ENCODE results near the gene MAPK11. TPM values are rescaled to one million over a fixed set of nuclear protein-coding genes. Genes with fewer than 3 reads are reported as not detected.

Gene MAPK11
- total RNA-seq, 1 experiment from 2014 or later: 19.3 TPM

DNA sequence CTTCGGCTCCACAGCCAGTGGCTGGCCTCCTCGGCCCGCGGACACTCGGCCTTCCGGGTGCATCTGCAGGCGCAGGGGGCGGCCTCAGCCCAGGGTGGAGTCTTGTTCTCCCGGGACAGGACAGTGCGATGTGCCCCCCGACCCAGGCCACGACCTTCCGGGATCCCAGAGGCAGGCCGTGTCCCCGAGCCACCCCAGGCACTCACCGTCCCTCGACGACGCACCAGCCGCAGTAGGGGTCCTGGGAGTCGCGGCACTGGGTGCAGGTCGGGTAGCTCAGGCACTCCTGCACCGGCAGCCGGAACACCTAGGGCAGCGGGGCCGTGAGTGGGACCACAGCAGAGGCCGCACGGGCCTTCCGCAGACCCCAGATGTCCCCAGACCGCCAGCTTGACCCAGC lies 17.6 kb upstream of the MAPK11 start:
- ChIA-PET CTCF (no interaction called here), POLR2A (no interaction called here), RAD21 (ENCODE audit: low non-redundant PET in 1 of 2, low total read pairs in 2 of 2, uncharacterized antibody in 2 of 2, unreplicated experiment in 2 of 2) (no interaction called here)
- no peak overlapping the region for H3K9ac ChIP-seq (ENCODE audit: low read length)
- H3K4me1 ChIP-seq (ENCODE audit: control insufficient read depth in 1 of 2, insufficient read depth in 2 of 2, low read length in 2 of 2): peaks cover 13 to 16% of the 10 kb centered on the region in 2 experiments
- no peaks in the 10 kb centered on the region for H3K27me3 ChIP-seq (ENCODE audit: insufficient read depth, low read length)
- peak overlapping the region; percentile 33; the same call in 1 of the 2 replicates for H3K27ac ChIP-seq (ENCODE audit: low read depth, low read length)
- H3K79me2 ChIP-seq (ENCODE audit: insufficient read depth, low read length): peaks cover 60% of the 10 kb centered on the region
- H3K9me3 ChIP-seq (ENCODE audit: control insufficient read depth in 1 of 2, insufficient read depth in 1 of 2, low read depth in 1 of 2, low read length in 2 of 2): no peaks in the 10 kb centered on the region
- TF ChIP-seq YY1 (IDR thresholded peaks at IDR 0.05; ENCODE audit: extremely low read depth, insufficient replicate concordance, low read depth, low read length): no peak
- TF ChIP-seq, protein P1, sequence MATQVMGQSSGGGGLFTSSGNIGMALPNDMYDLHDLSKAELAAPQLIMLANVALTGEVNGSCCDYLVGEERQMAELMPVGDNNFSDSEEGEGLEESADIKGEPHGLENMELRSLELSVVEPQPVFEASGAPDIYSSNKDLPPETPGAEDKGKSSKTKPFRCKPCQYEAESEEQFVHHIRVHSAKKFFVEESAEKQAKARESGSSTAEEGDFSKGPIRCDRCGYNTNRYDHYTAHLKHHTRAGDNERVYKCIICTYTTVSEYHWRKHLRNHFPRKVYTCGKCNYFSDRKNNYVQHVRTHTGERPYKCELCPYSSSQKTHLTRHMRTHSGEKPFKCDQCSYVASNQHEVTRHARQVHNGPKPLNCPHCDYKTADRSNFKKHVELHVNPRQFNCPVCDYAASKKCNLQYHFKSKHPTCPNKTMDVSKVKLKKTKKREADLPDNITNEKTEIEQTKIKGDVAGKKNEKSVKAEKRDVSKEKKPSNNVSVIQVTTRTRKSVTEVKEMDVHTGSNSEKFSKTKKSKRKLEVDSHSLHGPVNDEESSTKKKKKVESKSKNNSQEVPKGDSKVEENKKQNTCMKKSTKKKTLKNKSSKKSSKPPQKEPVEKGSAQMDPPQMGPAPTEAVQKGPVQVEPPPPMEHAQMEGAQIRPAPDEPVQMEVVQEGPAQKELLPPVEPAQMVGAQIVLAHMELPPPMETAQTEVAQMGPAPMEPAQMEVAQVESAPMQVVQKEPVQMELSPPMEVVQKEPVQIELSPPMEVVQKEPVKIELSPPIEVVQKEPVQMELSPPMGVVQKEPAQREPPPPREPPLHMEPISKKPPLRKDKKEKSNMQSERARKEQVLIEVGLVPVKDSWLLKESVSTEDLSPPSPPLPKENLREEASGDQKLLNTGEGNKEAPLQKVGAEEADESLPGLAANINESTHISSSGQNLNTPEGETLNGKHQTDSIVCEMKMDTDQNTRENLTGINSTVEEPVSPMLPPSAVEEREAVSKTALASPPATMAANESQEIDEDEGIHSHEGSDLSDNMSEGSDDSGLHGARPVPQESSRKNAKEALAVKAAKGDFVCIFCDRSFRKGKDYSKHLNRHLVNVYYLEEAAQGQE (IDR thresholded peaks at IDR 0.05; ENCODE audit: low read depth): no peak
- no peak for TF ChIP-seq JUND (IDR thresholded peaks at IDR 0.05)
- TF ChIP-seq, protein P2, sequence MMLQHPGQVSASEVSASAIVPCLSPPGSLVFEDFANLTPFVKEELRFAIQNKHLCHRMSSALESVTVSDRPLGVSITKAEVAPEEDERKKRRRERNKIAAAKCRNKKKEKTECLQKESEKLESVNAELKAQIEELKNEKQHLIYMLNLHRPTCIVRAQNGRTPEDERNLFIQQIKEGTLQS (IDR thresholded peaks at IDR 0.05): no peak
- TF ChIP-seq ZNF274 (IDR thresholded peaks at IDR 0.05; ENCODE audit: low read depth, low read length): no peak
- no peak for TF ChIP-seq RAD21 (IDR thresholded peaks at IDR 0.05; ENCODE audit: low read depth)
- no peak for TF ChIP-seq TCF7L2 (IDR thresholded peaks at IDR 0.05; ENCODE audit: borderline replicate concordance, extremely low read depth, insufficient read depth, insufficient read length)
- H3K9me2 ChIP-seq (ENCODE audit: insufficient read depth): no peaks in the 10 kb centered on the region
- BruUV-seq (replicated peaks): no TSS peak
- H4K20me1 ChIP-seq (ENCODE audit: insufficient read depth): no peaks in the 10 kb centered on the region
- intact Hi-C loops (cut with micrococcal nuclease): no loop called here
- no peak overlapping the region for H2AFZ ChIP-seq (ENCODE audit: low read depth, low read length, poor library complexity, severe bottlenecking)
- H3K4me3 ChIP-seq (replicated peaks in 1 of 2; ENCODE audit: low read depth in 1 of 2, low read length in 2 of 2): no peak overlapping the region
- H3K36me3 ChIP-seq (ENCODE audit: control insufficient read depth in 1 of 2, insufficient read depth in 2 of 2, low read length in 2 of 2): peaks cover 18 to 56% of the 10 kb centered on the region in 2 experiments; a peak in 3 of 4 replicates
- no peak overlapping the region for H3K4me2 ChIP-seq (ENCODE audit: low read length)
- DNase-seq (ENCODE audit: low read depth, low spot score): no peak
- no peak for ATAC-seq
